ENCODE measurements around the gene KANK4. TPM values are rescaled to one million over a fixed set of nuclear protein-coding genes. Genes with fewer than 3 reads are reported as not detected.

The KANK4 gene
- total and polyA plus RNA-seq, 2 of the 4 experiments (the other 2 are of a cell fraction) = not detected

- Histone ChIP-seq H3K36me3 (ENCODE audit: control insufficient read depth, insufficient read depth, low read length) (no peaks in the 10 kb centered on the region), H3K4me2 (ENCODE audit: low read depth, low read length) (no peak overlapping the region), H2AK9ac (replicated peaks; ENCODE audit: low read depth, low read length, poor library complexity) (no peak overlapping the region), H3K18ac (ENCODE audit: low read depth, low read length) (no peak overlapping the region), H2AFZ (replicated peaks; ENCODE audit: low read length, poor library complexity) (no peak overlapping the region), H3K79me1 (ENCODE audit: low read depth in 1 of 2, low read length in 2 of 2) (no peaks in the 10 kb centered on the region), H4K8ac (ENCODE audit: low read depth in 2 of 2, low read length in 2 of 2) (no peak overlapping the region), H4K5ac (ENCODE audit: low read depth, low read length) (no peak overlapping the region), H4K91ac (ENCODE audit: insufficient read depth, low read depth, low read length) (no peak overlapping the region), H2BK15ac (ENCODE audit: low read depth, low read length) (no peak overlapping the region), H2AK5ac (ENCODE audit: low read depth, low read length) (no peak overlapping the region), H3K9me1 (ENCODE audit: insufficient read depth, low read length) (no peaks in the 10 kb centered on the region), H3K27ac (ENCODE audit: insufficient read depth, low read length) (no peak overlapping the region), H2BK5ac (ENCODE audit: low read depth, low read length, poor library complexity, severe bottlenecking) (no peak overlapping the region), H3K4ac (ENCODE audit: low read depth, low read length) (no peak overlapping the region), H3K9ac (ENCODE audit: low read depth, low read length) (no peak overlapping the region), H3K4me3 (ENCODE audit: insufficient read depth, low read depth, low read length) (no peak overlapping the region), H3K56ac (ENCODE audit: extremely low read depth, insufficient read depth, low read length) (no peak overlapping the region), H3K27me3 (ENCODE audit: control insufficient read depth, insufficient read depth, low read length) (no peaks in the 10 kb centered on the region), H3K23ac (ENCODE audit: low read depth, low read length) (no peak overlapping the region), H3K4me1 (ENCODE audit: control insufficient read depth, insufficient read depth, low read length) (no peaks in the 10 kb centered on the region), H3K9me3 (ENCODE audit: control insufficient read depth, insufficient read depth, low read length) (0 out of 2 replicates have a peak, but pooled peaks cover under 1% of the 10 kb centered on the region), H3K14ac (replicated peaks; ENCODE audit: low read depth, low read length) (no peak overlapping the region), H2BK20ac (ENCODE audit: low read depth, low read length) (no peak overlapping the region), H2BK120ac (ENCODE audit: low read depth, low read length) (no peak overlapping the region), H4K20me1 (ENCODE audit: insufficient read depth, low read length) (no peaks in the 10 kb centered on the region)
- DNase-seq (no peak), ATAC-seq (ENCODE audit: low read depth) (no peak)
- TF ChIP-seq, protein P1, sequence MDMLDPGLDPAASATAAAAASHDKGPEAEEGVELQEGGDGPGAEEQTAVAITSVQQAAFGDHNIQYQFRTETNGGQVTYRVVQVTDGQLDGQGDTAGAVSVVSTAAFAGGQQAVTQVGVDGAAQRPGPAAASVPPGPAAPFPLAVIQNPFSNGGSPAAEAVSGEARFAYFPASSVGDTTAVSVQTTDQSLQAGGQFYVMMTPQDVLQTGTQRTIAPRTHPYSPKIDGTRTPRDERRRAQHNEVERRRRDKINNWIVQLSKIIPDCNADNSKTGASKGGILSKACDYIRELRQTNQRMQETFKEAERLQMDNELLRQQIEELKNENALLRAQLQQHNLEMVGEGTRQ (IDR thresholded peaks at IDR 0.05; ENCODE audit: low read depth, low read length) = no peak
- no peak for TF ChIP-seq RFX5 (IDR thresholded peaks at IDR 0.05; ENCODE audit: low read depth, low read length)
- TF ChIP-seq, protein P2, sequence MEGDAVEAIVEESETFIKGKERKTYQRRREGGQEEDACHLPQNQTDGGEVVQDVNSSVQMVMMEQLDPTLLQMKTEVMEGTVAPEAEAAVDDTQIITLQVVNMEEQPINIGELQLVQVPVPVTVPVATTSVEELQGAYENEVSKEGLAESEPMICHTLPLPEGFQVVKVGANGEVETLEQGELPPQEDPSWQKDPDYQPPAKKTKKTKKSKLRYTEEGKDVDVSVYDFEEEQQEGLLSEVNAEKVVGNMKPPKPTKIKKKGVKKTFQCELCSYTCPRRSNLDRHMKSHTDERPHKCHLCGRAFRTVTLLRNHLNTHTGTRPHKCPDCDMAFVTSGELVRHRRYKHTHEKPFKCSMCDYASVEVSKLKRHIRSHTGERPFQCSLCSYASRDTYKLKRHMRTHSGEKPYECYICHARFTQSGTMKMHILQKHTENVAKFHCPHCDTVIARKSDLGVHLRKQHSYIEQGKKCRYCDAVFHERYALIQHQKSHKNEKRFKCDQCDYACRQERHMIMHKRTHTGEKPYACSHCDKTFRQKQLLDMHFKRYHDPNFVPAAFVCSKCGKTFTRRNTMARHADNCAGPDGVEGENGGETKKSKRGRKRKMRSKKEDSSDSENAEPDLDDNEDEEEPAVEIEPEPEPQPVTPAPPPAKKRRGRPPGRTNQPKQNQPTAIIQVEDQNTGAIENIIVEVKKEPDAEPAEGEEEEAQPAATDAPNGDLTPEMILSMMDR (conservative IDR thresholded peaks at IDR 0.05; ENCODE audit: low read depth, low read length) = no peak
- TF ChIP-seq RCOR1 (IDR thresholded peaks at IDR 0.05; ENCODE audit: insufficient replicate concordance, low read length) = no peak
- TF ChIP-seq BHLHE40 (IDR thresholded peaks at IDR 0.05; ENCODE audit: low read depth, low read length) = no peak
- no peak for TF ChIP-seq CHD1 (IDR thresholded peaks at IDR 0.05; ENCODE audit: low read depth, low read length)
- no peak for TF ChIP-seq MXI1 (IDR thresholded peaks at IDR 0.05; ENCODE audit: borderline replicate concordance, low read depth, low read length)
- no peak for TF ChIP-seq MAFK (IDR thresholded peaks at IDR 0.05; ENCODE audit: low read depth, low read length)
- TF ChIP-seq SMC3 (IDR thresholded peaks at IDR 0.05; ENCODE audit: low read depth, low read length) = no peak
- POLR2A ChIA-PET (ENCODE audit: unreplicated experiment) = no interaction called here
- intact Hi-C loops (cut with micrococcal nuclease) (no loop called here), in situ Hi-C loops (cut with MboI; ENCODE audit: low sequenced_read_pairs) (no loop called here), dilution Hi-C loops (cut with HindIII; ENCODE audit: low sequenced_read_pairs, unreplicated experiment) (no loop called here)
- WGBS, 2 experiments (ENCODE audit: extremely low coverage in 2 of 2, insufficient read length in 1 of 2) = 89% methylated on average over 3 of the region's 4 CpGs; no CpG with 5 or more reads in 1 of the 2 experiments
- no TSS peak for BruUV-seq (replicated peaks)
- CTCF ChIA-PET = no interaction called here
These were observed 15.3 kb upstream of the KANK4 start for GRCh38 chr1:62334434-62334985.

Measured in IMR-90 (cell line).